ENCODE measurements around the gene TSPYL6.
"Not testable (repeated sequence)": the region's sequence is repeated elsewhere in the genome, so short reads cannot be mapped to it uniquely, and the experiment has no call there.

Gene TSPYL6

DNA sequence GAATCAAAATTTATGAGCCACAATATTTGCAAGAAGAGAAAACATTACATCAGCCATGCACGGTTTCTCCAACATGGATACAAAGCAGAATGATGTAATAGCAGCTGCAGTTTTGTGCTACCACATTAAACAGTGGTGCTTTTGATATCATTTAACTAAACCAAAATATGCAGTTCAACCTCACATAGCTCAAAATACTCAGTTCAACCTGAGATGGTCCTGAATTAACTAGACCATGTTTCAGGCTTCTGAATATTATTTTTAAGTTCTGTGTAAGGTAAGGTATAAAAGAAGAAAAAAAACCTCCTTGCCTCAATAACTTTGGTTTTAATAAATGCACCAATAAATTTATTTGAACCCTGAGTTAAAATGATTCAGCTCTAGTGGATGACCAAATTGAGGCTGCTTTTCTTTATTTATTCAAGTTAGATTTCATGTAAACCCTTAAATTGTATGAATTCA, 18.8 kb upstream of the TSPYL6 start:
- H3K27me3 ChIP-seq (ENCODE audit: insufficient read depth, low read length) = no peaks in the 10 kb centered on the region
- no peak overlapping the region for H3K9ac ChIP-seq (ENCODE audit: low read depth, low read length)
- H3K9me3 ChIP-seq (ENCODE audit: insufficient read depth, low read depth, low read length) = no peaks in the 10 kb centered on the region
- no peak overlapping the region for H3K27ac ChIP-seq (ENCODE audit: low read length)
- no peaks in the 10 kb centered on the region for H3K36me3 ChIP-seq (ENCODE audit: insufficient read depth, low read depth, low read length)
- H3K4me3 ChIP-seq (ENCODE audit: low read length) = no peak overlapping the region
- no peaks in the 10 kb centered on the region for H3K4me1 ChIP-seq (ENCODE audit: insufficient read depth, low read length)

DNA sequence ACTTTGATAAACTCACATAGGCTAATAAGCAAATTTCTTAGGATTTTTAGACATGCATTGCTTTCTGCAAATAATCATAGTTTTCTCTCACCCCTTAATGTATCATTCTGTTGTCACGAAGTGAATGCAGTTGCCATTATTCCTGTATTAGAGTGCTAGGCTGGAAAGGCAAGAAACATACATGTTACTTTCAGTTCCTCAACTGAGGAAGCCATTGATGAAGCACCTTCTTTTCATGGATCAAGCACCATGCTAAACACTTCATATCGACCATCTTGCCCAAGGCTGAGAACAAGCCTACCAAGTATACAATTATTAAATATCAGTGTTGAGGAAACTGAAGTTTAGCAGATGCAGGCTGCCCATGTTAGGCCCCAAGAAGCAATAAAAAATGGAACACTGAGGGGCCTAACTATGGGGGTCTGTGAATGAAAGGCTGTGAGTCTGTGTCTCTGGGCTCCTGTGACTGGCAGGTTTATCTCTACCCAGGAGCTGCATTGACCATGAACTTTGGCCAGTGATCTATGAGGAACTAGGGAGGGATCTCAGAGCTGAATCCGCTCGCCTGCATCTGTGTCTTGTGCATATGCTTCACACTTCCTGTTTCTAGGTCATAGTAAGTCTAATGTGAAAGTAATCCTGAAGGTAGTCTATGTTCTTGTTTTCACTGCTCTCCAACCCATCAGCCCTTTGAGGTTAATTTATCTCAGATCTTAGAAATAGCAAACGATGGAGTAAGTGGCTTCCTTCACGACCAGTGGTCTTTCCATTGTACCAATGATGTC, 16.0 kb upstream of the TSPYL6 start:
- Histone ChIP-seq H3K9ac (ENCODE audit: low read depth, low read length) (no peak overlapping the region), H3K27me3 (ENCODE audit: insufficient read depth, low read length) (no peaks in the 10 kb centered on the region), H3K36me3 (ENCODE audit: insufficient read depth, low read depth, low read length) (no peaks in the 10 kb centered on the region), H3K27ac (ENCODE audit: low read length) (no peak overlapping the region), H3K4me3 (ENCODE audit: low read length) (no peak overlapping the region), H3K9me3 (ENCODE audit: insufficient read depth, low read depth, low read length) (no peaks in the 10 kb centered on the region), H3K4me1 (ENCODE audit: insufficient read depth, low read length) (no peaks in the 10 kb centered on the region)

DNA sequence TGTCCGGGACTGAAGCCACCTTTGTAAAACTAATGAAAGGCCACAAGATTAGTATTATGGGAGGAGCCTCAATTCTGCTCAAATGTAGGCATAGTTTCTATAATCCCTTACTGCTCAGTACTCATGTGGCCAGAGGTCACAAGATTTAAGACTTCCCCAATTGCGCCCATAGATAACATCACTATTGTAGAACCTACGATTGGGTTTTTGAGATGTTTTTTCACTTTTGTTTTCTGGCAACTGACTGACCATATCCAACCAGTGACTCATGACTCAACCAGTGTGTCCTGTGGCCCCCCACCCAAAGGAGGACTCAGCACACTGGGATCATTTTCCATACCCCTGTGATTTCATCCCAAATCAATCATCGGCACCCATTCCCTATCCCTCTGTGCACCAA, 15.2 kb upstream of the TSPYL6 start:
- no peak overlapping the region for H3K27ac ChIP-seq (ENCODE audit: low read length)
- no peaks in the 10 kb centered on the region for H3K4me1 ChIP-seq (ENCODE audit: insufficient read depth, low read length)
- H3K27me3 ChIP-seq (ENCODE audit: insufficient read depth, low read length) = no peaks in the 10 kb centered on the region

DNA sequence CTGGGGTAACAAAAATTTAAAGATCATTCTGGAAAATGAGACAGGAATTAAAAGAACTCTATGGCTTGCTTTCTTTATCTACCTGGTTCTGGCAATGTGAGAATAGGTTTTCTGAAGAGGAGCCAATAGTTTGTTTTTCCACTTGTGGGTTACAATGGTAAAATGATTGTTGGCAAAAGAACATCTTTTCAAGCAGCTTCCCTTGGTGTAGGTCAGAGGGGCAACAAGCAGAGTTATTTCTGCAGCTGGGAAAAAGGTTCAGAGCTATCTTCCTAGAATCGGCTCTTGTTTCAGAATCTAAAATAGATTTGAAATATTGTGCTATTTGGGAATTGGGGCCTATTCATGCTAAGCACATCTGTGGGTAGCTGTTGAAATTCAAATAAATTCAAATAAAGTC, 11.5 kb upstream of the TSPYL6 start:
- no peaks in the 10 kb centered on the region for H3K4me1 ChIP-seq (ENCODE audit: insufficient read depth, low read length)
- no peak overlapping the region for H3K9ac ChIP-seq (ENCODE audit: low read depth, low read length)
- no peaks in the 10 kb centered on the region for H3K36me3 ChIP-seq (ENCODE audit: insufficient read depth, low read depth, low read length)
- no peaks in the 10 kb centered on the region for H3K27me3 ChIP-seq (ENCODE audit: insufficient read depth, low read length)
- H3K9me3 ChIP-seq (ENCODE audit: insufficient read depth, low read depth, low read length) = no peaks in the 10 kb centered on the region; the same call in 1 of the 2 replicates
- no peak overlapping the region for H3K27ac ChIP-seq (ENCODE audit: low read length)
- H3K4me3 ChIP-seq (ENCODE audit: low read length) = no peak overlapping the region

More for the DNA sequence above, 15.2 kb upstream of the TSPYL6 start:
- no peaks in the 10 kb centered on the region for H3K9me3 ChIP-seq (ENCODE audit: insufficient read depth, low read depth, low read length)
- no peak overlapping the region for H3K9ac ChIP-seq (ENCODE audit: low read depth, low read length)
- H3K36me3 ChIP-seq (ENCODE audit: insufficient read depth, low read depth, low read length) = no peaks in the 10 kb centered on the region
- no peak overlapping the region for H3K4me3 ChIP-seq (ENCODE audit: low read length)

DNA sequence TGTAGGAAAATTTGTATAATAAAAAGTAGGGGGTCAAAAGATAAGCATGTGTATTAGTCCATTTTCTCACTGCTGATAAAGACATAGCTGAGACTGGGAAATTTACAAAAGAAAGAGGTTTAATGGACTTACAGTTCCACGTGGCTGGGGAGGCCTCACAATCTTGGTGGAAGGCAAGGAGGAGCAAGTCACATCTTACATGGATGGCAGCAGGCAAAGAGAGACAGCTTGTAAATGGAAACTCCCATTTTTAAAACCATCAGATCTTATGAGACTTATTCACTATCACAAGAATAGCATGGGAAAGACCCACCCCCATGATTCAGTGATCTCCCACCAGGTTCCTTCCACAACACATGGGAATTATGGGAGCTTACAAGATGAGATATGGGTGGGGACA, 9.1 kb upstream of the TSPYL6 start:
- H3K36me3 ChIP-seq (ENCODE audit: insufficient read depth, low read depth, low read length); H3K9ac ChIP-seq (ENCODE audit: low read depth, low read length); H3K4me3 ChIP-seq (ENCODE audit: low read length); H3K9me3 ChIP-seq (ENCODE audit: insufficient read depth, low read depth, low read length); H3K4me1 ChIP-seq (ENCODE audit: insufficient read depth, low read length); H3K27me3 ChIP-seq (ENCODE audit: insufficient read depth, low read length); H3K27ac ChIP-seq (ENCODE audit: low read length): not testable (repeated sequence)

DNA sequence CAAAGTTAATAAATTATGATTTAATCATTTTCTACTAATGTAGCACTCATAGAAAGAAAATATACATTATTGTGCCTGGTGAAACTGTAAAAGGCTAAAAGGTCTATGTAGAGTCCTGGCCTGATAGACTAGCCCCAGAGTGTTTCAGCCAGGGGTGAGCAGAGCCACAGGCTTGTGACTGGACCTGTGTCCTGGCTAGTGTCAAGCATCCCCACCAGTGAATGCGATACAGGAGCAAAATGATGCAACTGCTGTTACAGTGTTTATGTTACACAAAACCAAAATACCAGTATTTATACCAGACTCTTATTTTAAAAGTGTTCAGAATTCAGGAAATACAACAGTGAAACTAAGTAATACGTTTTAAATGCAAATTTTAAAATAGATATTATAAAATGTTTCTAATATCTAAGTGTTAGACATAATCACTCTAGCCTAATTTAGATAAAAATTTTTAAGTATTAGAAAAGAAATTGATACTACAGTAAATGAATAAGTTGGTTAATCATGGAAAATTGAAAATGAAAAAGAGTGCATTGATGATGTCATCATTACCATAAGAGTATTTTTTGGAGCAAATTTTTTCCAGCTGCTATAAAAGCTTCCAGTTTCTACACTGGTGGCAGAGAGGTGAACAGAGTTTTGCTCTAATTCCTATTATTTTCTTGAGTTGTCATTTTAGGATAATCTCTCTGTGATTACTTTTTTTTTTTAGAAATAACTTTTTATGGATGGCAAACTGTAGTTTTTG, 6.2 kb upstream of the TSPYL6 start:
- no peaks in the 10 kb centered on the region for H3K27me3 ChIP-seq (ENCODE audit: insufficient read depth, low read length)
- H3K27ac ChIP-seq (ENCODE audit: low read length) = no peak overlapping the region
- H3K4me1 ChIP-seq (ENCODE audit: insufficient read depth, low read length) = no peaks in the 10 kb centered on the region
- H3K36me3 ChIP-seq (ENCODE audit: insufficient read depth, low read depth, low read length) = no peaks in the 10 kb centered on the region
- no peak overlapping the region for H3K9ac ChIP-seq (ENCODE audit: low read depth, low read length)
- no peak overlapping the region for H3K4me3 ChIP-seq (ENCODE audit: low read length)
- no peaks in the 10 kb centered on the region; the same call in 1 of the 2 replicates for H3K9me3 ChIP-seq (ENCODE audit: insufficient read depth, low read depth, low read length)

DNA sequence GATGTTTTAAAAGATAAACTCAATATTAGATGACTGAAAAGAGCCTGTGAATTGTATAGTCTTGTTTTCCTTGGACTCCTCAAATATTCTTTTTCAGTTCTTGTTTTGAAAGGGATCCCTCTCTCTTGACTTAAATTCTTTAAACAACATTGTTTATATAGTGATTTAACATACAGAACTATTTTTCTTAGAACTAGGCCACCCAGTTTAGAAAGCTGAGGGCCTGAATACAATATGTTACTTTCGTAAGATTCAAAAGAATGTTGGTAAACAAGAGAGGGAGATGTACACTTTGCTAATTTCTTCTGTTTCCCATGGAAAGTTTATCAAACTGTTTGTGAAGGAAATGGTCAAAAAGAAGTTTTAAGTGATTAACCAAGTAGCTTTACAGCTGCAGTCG, 5.5 kb upstream of the TSPYL6 start:
- Histone ChIP-seq H3K4me3 (ENCODE audit: low read length) (no peak overlapping the region), H3K36me3 (ENCODE audit: insufficient read depth, low read depth, low read length) (no peaks in the 10 kb centered on the region), H3K27ac (ENCODE audit: low read length) (no peak overlapping the region), H3K9me3 (ENCODE audit: insufficient read depth, low read depth, low read length) (no peaks in the 10 kb centered on the region; the same call in 1 of the 2 replicates), H3K27me3 (ENCODE audit: insufficient read depth, low read length) (no peaks in the 10 kb centered on the region), H3K4me1 (ENCODE audit: insufficient read depth, low read length) (no peaks in the 10 kb centered on the region), H3K9ac (ENCODE audit: low read depth, low read length) (no peak overlapping the region)

DNA sequence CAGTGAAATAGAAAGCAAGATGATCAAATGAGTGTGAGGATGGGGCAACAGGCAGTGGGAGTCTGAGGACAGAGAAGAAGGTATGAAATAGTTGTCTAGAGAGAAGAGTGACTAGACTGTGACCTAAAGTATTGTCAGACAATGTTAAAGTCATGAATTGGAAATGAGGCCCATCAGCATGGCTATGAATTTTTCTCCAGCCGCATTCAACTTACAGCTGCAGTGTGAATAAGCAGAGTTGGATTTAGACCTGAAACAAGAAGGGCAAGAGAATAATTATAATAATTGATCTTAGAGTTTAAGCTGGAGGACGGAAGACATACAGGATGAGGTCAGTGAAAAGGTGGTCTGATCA, 4.2 kb upstream of the TSPYL6 start:
- no peak overlapping the region for H3K9ac ChIP-seq (ENCODE audit: low read depth, low read length)
- no peak overlapping the region for H3K4me3 ChIP-seq (ENCODE audit: low read length)

DNA sequence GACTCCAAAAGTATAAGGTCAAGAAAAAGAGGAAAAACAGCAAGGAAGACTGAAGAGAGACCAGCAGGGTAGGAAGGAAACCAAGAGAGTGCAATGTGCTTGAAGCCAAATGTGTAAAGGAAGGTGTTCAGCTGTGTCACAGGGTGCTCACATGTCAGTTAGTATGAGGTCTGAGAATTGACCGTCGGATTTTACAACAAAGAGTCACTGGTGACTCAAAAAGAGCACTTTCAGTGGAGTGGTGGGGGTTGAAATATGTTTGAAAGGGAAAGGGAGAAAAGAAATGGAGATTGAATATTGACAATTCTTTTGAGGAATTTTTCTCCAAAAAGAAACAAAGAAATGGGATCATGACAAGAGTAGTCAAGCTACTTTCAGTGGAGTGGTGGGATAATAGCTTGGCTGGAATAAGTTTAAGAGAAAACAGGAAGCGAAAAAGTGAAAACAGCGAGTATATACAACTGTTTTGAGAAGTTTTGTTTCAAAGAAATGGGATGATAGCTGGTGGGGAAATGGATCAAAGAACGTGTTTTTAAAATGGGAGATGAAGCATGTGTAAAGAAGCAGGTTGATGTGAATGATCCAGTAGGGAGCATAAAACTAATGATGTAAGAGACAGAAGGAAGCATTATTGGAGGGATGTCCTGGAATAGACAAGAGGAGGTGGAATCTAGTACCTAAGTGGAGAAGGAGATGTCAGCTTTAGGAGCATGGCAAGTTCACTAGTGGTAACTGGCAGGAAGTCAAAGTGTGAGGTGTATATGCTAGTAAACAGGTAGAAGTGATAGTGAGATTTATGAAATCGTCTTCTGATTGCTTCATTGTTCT, 3.6 kb upstream of the TSPYL6 start:
- Histone ChIP-seq H3K9ac (ENCODE audit: low read depth, low read length) (no peak overlapping the region), H3K36me3 (ENCODE audit: insufficient read depth, low read depth, low read length) (no peaks in the 10 kb centered on the region)

More for the DNA sequence above, 4.2 kb upstream of the TSPYL6 start:
- no peak overlapping the region for H3K27ac ChIP-seq (ENCODE audit: low read length)
- H3K9me3 ChIP-seq (ENCODE audit: insufficient read depth, low read depth, low read length) = no peaks in the 10 kb centered on the region
- no peaks in the 10 kb centered on the region for H3K27me3 ChIP-seq (ENCODE audit: insufficient read depth, low read length)
- H3K36me3 ChIP-seq (ENCODE audit: insufficient read depth, low read depth, low read length) = no peaks in the 10 kb centered on the region
- no peaks in the 10 kb centered on the region for H3K4me1 ChIP-seq (ENCODE audit: insufficient read depth, low read length)

DNA sequence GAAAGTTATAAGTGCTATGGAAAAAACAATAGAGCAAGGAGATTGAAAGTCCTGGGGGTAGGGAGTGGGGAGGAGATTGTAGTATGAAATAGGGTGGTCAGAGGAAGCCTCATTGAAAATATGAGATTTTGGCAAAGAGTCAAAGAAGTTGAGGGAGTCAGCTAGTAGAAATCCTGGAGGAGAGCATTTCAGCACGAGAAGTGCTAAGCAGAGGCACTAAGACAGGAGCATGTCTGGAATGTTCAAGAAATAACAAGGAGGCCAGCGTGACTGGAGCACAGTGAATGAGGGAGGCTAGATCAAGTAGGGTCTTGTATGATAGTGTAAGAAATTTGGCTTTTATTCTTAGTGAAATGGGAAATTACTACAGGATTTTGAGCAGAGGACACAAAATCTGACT, 2.1 kb upstream of the TSPYL6 start:
- Histone ChIP-seq H3K27ac (ENCODE audit: low read length) (no peak overlapping the region), H3K9ac (ENCODE audit: low read depth, low read length) (no peak overlapping the region), H3K36me3 (ENCODE audit: insufficient read depth, low read depth, low read length) (no peaks in the 10 kb centered on the region), H3K4me3 (ENCODE audit: low read length) (no peak overlapping the region), H3K27me3 (ENCODE audit: insufficient read depth, low read length) (no peaks in the 10 kb centered on the region), H3K9me3 (ENCODE audit: insufficient read depth, low read depth, low read length) (no peaks in the 10 kb centered on the region), H3K4me1 (ENCODE audit: insufficient read depth, low read length) (no peaks in the 10 kb centered on the region)

More for the DNA sequence above, 3.6 kb upstream of the TSPYL6 start:
- Histone ChIP-seq H3K27me3 (ENCODE audit: insufficient read depth, low read length) (no peaks in the 10 kb centered on the region), H3K27ac (ENCODE audit: low read length) (no peak overlapping the region), H3K4me1 (ENCODE audit: insufficient read depth, low read length) (no peaks in the 10 kb centered on the region), H3K4me3 (ENCODE audit: low read length) (no peak overlapping the region), H3K9me3 (ENCODE audit: insufficient read depth, low read depth, low read length) (no peaks in the 10 kb centered on the region)

DNA sequence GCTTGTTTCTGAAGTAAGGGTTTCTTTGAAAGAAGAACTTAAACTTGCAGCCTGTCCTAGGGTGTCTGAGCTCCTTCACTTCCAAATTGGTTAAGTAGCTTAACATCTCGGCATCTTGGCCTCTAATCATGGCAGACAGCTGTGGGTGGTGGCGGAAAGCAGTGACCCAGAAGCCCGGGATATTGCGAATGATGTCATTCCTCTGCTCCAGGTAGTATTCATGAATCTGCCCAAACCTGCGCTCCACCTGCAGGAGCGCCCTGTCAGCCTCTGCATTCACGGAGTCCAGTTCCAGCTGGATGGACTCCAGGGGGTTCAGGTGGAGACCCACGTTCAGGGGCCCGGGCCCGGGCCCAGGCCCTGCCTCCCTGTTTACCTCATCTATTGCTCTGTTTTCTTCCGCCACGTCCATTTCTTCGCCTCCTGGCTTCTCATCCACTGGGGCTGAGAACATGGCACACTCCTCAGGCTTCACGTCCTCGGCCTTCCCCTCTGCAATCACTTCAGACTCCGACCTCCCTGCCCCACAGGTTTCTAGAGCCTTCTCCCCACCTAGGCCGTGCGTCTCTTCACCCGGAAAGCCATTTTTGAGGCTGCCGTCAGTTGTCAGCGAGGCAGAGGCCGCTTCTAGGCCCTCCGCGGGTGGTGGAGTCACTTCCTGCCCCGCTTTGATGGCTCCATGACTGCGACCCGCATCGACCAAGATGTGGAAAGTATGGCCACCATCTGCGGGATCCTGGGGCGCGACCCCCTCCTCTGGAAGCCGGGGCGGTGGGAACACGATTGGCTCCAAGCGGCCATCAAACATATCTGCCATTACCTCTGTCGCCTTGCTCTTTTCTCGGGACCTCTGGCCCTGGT, 569 bp downstream of the TSPYL6 start:
- no peaks in the 10 kb centered on the region for H3K9me3 ChIP-seq (ENCODE audit: insufficient read depth, low read depth, low read length)
- H3K9ac ChIP-seq (ENCODE audit: low read depth, low read length) = no peak overlapping the region
- no peak overlapping the region for H3K27ac ChIP-seq (ENCODE audit: low read length)
- H3K36me3 ChIP-seq (ENCODE audit: insufficient read depth, low read depth, low read length) = no peaks in the 10 kb centered on the region
- no peak overlapping the region for H3K4me3 ChIP-seq (ENCODE audit: low read length)
- H3K27me3 ChIP-seq (ENCODE audit: insufficient read depth, low read length) = no peaks in the 10 kb centered on the region
- H3K4me1 ChIP-seq (ENCODE audit: insufficient read depth, low read length) = no peaks in the 10 kb centered on the region
